Measurements from ENCODE around the gene UCP1.

- TF ChIP-seq POLR2A (IDR thresholded peaks at IDR 0.05) (no peak), CTCF (IDR thresholded peaks at IDR 0.05) (no peak), EP300 (IDR thresholded peaks at IDR 0.05) (no peak)
Observed at GRCh38 chr4:140515423-140515822, 53.3 kb downstream of the UCP1 start.
